KOPT-K1 (cell line): ENCODE results near the gene DTNB.

ENCODE experiments used
- H3K27ac ChIP-seq: fragments of 200-600 bp; sonication (generic); 2 replicates; pipeline ENCODE4 v1.5.1; 2016; ENCODE audit warnings: antibody characterized with exemption, mild to moderate bottlenecking, low read depth, low read length; ENCODE audit not compliant: poor library complexity, severe bottlenecking
- H3K36me3 ChIP-seq: fragments of 200-600 bp; sonication (generic); 2 replicates; pipeline ENCODE4 v1.5.1; 2017; ENCODE audit warnings: antibody characterized with exemption, mild to moderate bottlenecking, low read length, moderate library complexity; ENCODE audit not compliant: insufficient read depth
- H3K9me3 ChIP-seq: fragments of 200-600 bp; sonication (generic); 2 replicates; pipeline ENCODE4 v1.5.1; 2017; ENCODE audit warnings: antibody characterized with exemption, low read length, mild to moderate bottlenecking; ENCODE audit not compliant: insufficient read depth, poor library complexity, severe bottlenecking

The DTNB gene

DNA sequence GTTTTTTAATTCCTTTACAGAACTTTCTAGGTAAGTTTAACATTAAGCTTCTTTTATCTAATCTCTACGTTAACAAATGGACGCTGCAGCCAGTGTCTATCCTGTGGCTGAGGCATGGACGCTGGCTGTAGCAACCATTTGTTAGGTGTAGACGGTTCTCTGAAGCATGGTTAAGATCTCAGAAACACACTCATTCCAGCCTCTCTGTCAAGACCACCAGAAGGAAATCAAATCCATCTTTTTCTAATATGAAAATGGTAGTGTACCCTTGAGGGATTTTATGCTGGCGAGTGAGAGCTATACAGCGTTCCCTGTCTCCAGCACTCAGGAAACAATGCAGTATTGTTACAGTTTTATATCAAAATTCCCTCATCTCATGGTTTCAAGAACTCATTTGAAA, 78.0 kb downstream of the DTNB start:
- Histone ChIP-seq H3K36me3 (no peaks in the 10 kb centered on the region), H3K27ac (no peak overlapping the region), H3K9me3 (no peaks in the 10 kb centered on the region)

DNA sequence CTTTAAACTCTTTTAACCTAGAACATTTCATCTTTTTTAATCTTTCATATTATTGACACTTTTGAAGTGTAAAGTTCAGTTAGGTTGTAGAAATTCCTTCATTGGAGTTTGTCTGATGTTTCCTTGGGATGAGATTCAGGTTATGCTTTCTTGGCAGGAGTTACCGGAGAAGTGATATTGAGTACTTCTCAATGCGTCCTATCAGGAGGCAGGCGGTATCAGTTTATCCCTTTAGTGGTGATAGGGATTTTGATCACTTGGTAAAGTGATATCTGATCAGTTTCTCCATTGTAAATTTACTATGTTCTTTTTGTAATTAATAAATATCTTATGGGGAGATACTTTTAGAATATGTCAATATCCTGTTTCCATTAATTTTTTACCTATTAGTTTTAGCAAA, 78.4 kb downstream of the DTNB start:
- no peaks in the 10 kb centered on the region for H3K9me3 ChIP-seq
- no peaks in the 10 kb centered on the region for H3K36me3 ChIP-seq
- H3K27ac ChIP-seq, result no peak overlapping the region

GRCh38 chr2:25592766-25593292, 80.5 kb downstream of the DTNB start:
- no peaks in the 10 kb centered on the region for H3K9me3 ChIP-seq
- H3K36me3 ChIP-seq, result no peaks in the 10 kb centered on the region
- peak overlapping the region; percentile 81 for H3K27ac ChIP-seq

- Histone ChIP-seq H3K27ac (no peak overlapping the region), H3K9me3 (no peaks in the 10 kb centered on the region), H3K36me3 (no peaks in the 10 kb centered on the region)
Measured at GRCh38 chr2:25590921-25591505, 82.4 kb downstream of the DTNB start.

- Histone ChIP-seq H3K9me3 (no peaks in the 10 kb centered on the region), H3K36me3 (no peaks in the 10 kb centered on the region), H3K27ac (no peak overlapping the region)
Measured at GRCh38 chr2:25589676-25590205, 83.6 kb downstream of the DTNB start.

DNA sequence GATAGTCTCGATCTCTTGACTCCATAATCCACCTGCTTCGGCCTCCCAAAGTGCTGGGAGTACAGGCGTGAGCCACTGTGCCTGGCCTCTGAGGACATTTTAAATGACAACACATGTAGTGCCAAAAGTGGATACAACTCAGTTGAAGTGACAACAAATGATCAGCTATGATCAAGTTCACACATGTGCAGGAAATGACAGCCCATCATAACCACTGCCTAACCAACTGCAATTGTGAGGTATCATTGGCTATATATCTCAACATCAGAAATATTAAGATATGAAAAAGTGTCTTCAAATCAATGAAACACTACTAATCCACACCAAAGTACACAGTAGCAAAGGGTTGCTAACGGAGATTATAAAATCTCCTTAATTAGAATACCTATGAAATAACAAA, 84.8 kb downstream of the DTNB start:
- H3K27ac ChIP-seq, result no peak overlapping the region
- no peaks in the 10 kb centered on the region for H3K36me3 ChIP-seq
- H3K9me3 ChIP-seq, result no peaks in the 10 kb centered on the region

GRCh38 chr2:25587361-25587760, 86.0 kb downstream of the DTNB start:
- no peaks in the 10 kb centered on the region for H3K36me3 ChIP-seq
- no peaks in the 10 kb centered on the region for H3K9me3 ChIP-seq
- H3K27ac ChIP-seq, result no peak overlapping the region

- Histone ChIP-seq H3K9me3 (no peaks in the 10 kb centered on the region), H3K27ac (no peak overlapping the region), H3K36me3 (no peaks in the 10 kb centered on the region)
Measured at GRCh38 chr2:25586726-25587144, 86.6 kb downstream of the DTNB start.

GRCh38 chr2:25585189-25585588, 88.2 kb downstream of the DTNB start:
- Histone ChIP-seq H3K27ac (no peak overlapping the region), H3K36me3 (no peaks in the 10 kb centered on the region), H3K9me3 (no peaks in the 10 kb centered on the region)

DNA sequence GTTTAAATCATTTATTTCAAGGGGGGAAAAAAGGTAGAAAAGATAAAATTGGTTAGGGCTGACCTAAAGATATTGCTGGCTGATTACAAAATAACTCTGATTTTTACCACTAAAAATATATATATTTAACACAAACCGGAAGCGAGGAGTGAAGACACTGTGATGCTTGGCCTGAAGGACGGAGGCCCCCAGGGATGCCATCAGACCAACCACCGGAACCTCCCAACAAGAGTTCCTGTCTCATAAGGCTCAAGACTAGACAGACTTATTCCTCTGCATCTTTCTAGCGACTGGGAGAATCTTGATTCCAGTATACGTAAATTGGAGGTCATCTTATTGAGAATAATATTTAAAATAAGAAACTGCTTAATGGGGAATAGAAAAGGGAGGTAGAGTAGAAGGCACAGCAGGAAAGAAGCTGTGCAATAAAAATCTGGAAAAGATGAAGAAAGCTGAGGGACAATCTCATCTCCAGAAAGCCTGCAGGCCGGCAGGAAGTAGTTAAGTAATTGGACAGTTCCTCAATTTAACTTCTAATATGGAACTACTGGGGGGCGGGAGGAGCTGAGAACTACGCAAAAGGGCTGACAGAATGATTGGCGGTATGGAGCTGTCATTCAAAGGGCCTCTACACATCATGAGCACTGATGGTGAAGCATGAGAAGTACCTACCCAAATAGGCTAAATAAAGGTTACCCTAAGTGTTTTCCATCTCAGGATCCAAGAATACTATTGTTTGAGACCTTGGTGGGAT, 91.1 kb downstream of the DTNB start:
- H3K9me3 ChIP-seq, result no peaks in the 10 kb centered on the region
- no peaks in the 10 kb centered on the region for H3K36me3 ChIP-seq
- no peak overlapping the region for H3K27ac ChIP-seq

GRCh38 chr2:25576596-25576995, 96.8 kb downstream of the DTNB start:
- H3K36me3 ChIP-seq, result no peaks in the 10 kb centered on the region; the same call in 1 of the 2 replicates
- H3K27ac ChIP-seq, result no peak overlapping the region
- H3K9me3 ChIP-seq, result no peaks in the 10 kb centered on the region

DNA sequence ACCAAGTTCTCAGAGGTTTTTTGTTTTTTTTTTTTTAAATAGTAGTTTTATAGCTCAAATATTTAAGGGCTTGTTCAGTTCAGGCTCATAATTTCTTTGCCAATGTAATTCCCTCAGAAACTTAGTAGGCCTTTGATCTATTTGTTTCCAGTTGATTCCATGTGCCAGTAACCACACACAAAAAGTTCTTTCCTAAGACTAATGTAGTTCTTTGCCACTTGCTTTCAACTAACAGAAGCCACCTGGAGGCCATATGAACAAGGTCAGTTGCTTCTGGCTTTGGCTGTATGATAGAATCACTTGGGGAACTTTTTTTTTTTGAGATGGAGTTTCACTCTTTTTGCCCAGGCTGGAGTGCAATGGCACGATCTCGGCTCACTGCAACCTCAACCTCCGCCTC, 100.7 kb downstream of the DTNB start:
- Histone ChIP-seq H3K27ac (no peak overlapping the region), H3K36me3 (no peaks in the 10 kb centered on the region; the same call in 1 of the 2 replicates), H3K9me3 (no peaks in the 10 kb centered on the region)

DNA sequence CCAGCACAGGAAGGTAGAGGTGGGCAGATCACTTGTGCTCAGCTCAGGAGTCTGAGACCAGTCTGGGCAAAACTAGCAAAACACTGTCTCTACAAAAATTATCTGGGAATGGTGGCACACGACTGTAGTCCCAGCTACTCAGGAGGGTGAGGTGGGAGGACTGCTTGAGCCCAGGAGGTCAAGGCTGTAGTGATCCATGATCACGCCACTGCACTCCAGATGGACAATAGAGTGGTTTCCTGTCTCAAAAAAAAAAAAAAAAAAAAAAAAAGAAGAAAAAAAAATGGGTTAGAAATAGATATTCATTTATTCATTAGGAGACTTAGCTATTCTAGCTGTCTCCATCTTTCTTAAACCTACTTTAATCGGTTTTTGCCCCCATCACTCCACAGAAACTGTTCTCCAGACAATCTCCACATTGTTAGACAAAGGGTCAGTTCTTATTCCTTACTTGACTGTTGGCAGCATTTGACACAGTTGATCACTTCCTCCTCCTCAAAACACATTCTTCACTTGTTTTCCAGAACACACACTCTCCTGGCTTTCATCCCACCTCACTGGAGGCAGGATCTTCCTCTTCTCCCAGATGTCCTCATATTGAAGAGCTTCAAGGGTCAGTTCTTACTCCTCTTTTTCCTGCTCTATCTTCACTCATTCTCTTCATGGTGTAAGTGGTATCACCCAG, 103.1 kb downstream of the DTNB start:
- H3K27ac ChIP-seq, result no peak overlapping the region
- no peaks in the 10 kb centered on the region for H3K9me3 ChIP-seq
- H3K36me3 ChIP-seq, result no peaks in the 10 kb centered on the region; the same call in 1 of the 2 replicates

DNA sequence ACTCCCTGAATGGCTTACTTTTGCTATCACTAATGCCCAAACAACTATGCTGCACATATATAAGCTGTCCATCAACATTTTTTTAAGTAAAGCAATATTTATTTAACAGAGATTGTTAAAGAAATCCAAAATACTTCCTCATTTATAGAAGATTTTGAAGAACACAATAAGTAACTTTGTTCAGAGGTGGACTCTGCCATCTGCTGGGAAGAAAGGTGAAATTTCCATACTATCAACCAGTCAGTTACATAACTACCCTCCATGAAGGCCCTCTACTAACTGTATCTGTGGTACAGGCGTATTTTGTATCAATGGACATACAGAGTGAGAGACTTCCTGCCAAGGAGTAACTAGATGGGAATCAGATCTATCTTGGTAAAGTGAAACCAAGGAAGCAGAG, 106.0 kb downstream of the DTNB start:
- no peak overlapping the region for H3K27ac ChIP-seq
- no peaks in the 10 kb centered on the region for H3K9me3 ChIP-seq
- no peaks in the 10 kb centered on the region for H3K36me3 ChIP-seq

- H3K27ac ChIP-seq, result no peak overlapping the region
- no peaks in the 10 kb centered on the region for H3K9me3 ChIP-seq
- no peaks in the 10 kb centered on the region for H3K36me3 ChIP-seq
Measured at GRCh38 chr2:25566694-25567093, 106.7 kb downstream of the DTNB start.
